ENCODE results near the gene THOP1.

Gene THOP1

DNA sequence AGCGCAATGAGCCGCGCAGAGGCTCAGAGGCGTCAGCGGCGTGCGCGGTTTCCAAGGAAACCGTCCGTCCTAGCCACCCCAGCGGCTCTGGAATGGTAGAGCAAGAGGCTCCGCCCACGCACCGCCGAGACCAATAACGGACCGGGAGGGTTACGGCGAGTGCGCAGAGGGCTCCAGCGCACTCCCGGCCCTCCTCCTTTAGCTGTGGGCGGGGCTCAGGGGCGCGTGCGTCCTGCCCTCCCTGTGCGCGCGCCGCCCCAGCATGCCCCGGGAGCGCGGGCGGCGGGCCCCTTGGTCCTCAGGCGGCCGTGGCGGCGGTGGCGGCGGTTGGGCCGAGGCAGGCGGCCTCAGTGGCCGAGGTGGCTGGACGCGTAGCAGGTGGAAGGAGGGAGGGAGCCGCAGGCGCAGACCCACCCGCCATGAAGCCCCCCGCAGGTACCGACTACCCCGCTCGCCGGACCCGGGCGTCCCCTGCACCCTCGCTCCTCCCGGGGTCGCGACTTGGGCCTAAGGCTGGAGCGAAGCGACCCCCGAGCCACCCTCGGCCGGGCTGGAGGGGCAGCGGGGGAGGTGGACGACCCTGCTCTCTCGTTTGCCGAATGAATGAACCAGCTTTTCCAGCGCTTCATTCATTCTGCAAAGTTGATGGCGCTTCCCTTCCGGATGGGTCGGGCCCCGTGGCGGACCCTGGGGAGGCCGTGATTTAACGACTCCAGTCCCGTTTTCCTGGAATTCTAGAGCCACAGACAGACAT, at the start of gene THOP1:
TSS of gene THOP1 (plus strand) at position 260 of the 754 bp plus-strand sequence. CDS start at position 420, 160 bp downstream.
- Mint-ChIP-seq H3K27ac (peak within 1 kb of the TSS; percentile 82), H3K36me3 (ENCODE audit: low read depth) (peaks cover 11% of the 10 kb centered on the region), H3K4me1 (ENCODE audit: low read depth) (peaks cover 40% of the 10 kb centered on the region), H3K9me3 (no peaks in the 10 kb centered on the region), H3K27me3 (ENCODE audit: low read depth) (no peaks in the 10 kb centered on the region), H3K4me3 (peak within 1 kb of the TSS; percentile 97)
- DNase-seq (ENCODE audit: low spot score) = peak; percentile 99

DNA sequence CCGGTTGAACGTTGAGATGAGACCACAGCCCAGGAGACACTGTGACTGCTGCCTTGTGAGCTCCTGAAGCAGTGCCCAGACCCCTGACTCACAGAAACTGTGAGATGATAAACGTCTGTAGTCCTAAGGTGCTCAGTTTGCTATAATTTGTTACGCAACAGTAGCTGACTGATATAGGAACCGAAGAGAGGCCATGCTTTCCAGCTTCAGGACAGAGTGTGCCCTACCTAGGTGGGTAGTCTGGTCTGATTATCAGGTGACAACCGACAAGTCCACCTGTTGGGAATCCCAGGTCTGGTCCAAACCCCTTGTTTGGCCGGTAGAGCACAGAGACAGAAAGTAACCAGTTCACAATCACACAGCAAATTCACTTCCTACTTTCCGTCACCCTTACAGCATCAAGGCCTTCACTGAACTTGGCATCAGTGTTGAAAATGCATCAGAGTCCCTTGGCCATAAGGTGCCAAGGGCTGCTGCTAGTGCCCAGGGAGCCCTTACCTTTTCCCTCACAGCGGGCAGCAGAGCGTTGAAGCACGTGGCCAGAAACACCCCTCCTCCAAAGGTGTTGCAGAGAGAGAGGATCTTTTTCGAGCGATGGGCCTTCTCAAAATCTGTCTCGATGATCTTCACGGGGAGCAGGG, 48.6 kb upstream of the THOP1 start:
- Mint-ChIP-seq H3K27ac (no peak overlapping the region), H3K36me3 (ENCODE audit: low read depth) (peaks cover 30% of the 10 kb centered on the region), H3K4me1 (ENCODE audit: low read depth) (peaks cover 12% of the 10 kb centered on the region), H3K27me3 (ENCODE audit: low read depth) (peaks cover 2% of the 10 kb centered on the region), H3K9me3 (no peaks in the 10 kb centered on the region), H3K4me3 (peak overlapping the region; percentile 21)
- no peak for DNase-seq (ENCODE audit: low spot score)

DNA sequence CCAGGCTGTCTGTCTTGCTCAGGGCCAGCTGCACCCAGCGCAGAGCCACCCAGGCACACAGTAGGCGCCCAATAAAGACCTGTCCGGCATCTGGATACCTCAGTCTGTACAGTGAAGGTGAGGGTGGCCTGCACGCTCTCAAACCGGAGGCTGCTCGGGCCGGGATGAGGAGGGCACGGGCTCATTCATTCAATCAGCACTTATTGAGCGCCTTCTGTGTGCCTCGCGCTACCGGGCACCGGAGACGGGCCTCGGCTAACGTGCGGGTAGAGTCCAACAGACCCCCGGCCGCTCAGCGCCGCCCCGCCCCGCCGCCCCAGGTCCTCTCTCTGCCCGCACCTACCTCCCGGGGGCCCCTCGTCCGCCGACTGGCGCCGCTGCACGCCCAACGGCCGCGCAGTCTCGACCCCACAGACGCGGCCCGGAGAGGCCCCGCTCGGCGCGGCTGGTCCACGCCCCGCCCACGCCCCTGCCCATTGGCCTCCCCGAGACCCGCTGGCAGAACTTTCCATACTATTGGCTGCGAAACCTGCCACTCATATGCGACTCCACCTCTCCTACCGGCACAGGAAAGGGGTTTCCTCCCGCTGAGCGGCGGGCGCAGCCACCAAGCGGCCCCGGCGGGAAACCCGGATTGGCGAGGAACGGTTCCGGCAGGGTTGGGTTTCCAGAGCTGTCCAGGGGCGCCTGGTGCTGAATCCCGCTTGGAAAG, 45.5 kb upstream of the THOP1 start, which contains the start of gene SLC39A3:
TSS of gene SLC39A3 (minus strand) at position 416 of the 712 bp plus-strand sequence. CDS start 2,760 bp downstream, outside the sequence.
- H3K9me3 Mint-ChIP-seq = no peaks in the 10 kb centered on the region
- DNase-seq (ENCODE audit: low spot score) = peak; percentile 97
- peak within 1 kb of the TSS; percentile 93 for H3K4me3 Mint-ChIP-seq
- H3K27me3 Mint-ChIP-seq (ENCODE audit: low read depth) = peaks cover 12% of the 10 kb centered on the region
- H3K27ac Mint-ChIP-seq = peak within 1 kb of the TSS; percentile 83
- peaks cover 12% of the 10 kb centered on the region for H3K4me1 Mint-ChIP-seq (ENCODE audit: low read depth)
- H3K36me3 Mint-ChIP-seq (ENCODE audit: low read depth) = peaks cover 20% of the 10 kb centered on the region

DNA sequence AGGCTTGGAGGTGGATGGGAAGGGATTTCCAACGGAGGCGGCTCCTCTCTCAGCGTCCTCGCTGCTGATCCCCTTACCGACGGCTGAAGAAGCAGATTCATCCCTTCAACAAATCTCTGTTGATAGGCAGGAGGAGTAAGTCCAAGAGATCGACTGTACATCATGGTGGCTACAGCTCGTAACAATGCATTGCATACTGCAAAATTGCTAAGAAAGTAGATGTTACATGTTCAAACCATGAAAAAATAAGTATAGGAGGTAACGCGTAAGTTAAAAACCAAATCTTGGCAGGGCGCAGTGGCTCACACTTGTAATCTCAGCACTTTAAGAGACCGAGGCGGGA, 45.0 kb upstream of the THOP1 start:
- no peak overlapping the region for H3K27ac Mint-ChIP-seq

DNA sequence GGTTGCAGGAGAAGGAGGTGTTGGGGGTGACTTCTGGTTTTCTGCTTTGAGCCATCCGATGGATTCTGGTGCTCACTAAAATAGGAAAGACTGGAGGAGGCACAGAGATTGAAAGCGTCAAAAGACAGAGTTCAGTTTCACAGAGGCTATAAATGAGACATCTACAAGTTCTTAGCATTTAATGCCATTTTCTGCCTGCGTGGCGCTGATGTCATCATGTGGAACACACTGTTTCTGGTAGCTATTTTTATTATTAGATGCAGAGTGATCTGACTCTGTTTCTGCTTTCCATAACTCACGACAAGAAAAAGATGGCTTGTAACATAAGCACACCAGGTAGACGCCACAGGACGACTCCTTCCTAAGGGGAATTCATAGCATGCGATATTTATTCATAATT, 42.2 kb upstream of the THOP1 start:
- H3K9me3 Mint-ChIP-seq = no peaks in the 10 kb centered on the region
- no peak overlapping the region for H3K4me3 Mint-ChIP-seq
- peaks cover 15% of the 10 kb centered on the region for H3K27me3 Mint-ChIP-seq (ENCODE audit: low read depth)
- H3K36me3 Mint-ChIP-seq (ENCODE audit: low read depth) = peaks cover 1% of the 10 kb centered on the region
- DNase-seq (ENCODE audit: low spot score) = no peak
- peaks cover 12% of the 10 kb centered on the region for H3K4me1 Mint-ChIP-seq (ENCODE audit: low read depth)
- H3K27ac Mint-ChIP-seq = no peak overlapping the region

More for the DNA sequence above, 45.0 kb upstream of the THOP1 start:
- Mint-ChIP-seq H3K9me3 (no peaks in the 10 kb centered on the region), H3K36me3 (ENCODE audit: low read depth) (peaks cover 18% of the 10 kb centered on the region), H3K4me3 (peak overlapping the region; percentile 64), H3K4me1 (ENCODE audit: low read depth) (peaks cover 12% of the 10 kb centered on the region), H3K27me3 (ENCODE audit: low read depth) (peaks cover 12% of the 10 kb centered on the region)
- DNase-seq (ENCODE audit: low spot score) = no peak

DNA sequence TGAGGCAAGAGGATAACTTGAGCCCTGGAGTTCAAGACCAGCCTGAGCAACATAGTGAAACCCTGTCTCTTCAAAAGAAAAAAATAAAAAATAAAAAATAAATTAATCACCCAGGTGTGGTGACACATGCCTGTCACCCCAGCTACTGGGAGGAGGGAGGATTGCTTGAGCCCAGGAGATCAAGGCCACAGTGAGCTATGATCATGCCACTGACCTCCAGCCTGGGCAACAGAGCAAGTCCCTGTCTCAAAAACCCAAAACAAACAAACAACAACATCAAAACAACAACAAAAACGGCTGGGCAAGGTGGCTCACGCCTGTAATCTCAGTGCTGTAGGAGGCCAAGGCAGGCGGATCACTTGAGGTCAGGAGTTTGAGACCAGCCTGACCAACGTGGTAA, 41.2 kb upstream of the THOP1 start:
- Mint-ChIP-seq H3K9me3 (no peaks in the 10 kb centered on the region), H3K27me3 (ENCODE audit: low read depth) (peaks cover 15% of the 10 kb centered on the region), H3K4me3 (no peak overlapping the region), H3K4me1 (ENCODE audit: low read depth) (peaks cover 6% of the 10 kb centered on the region), H3K36me3 (ENCODE audit: low read depth) (no peaks in the 10 kb centered on the region), H3K27ac (no peak overlapping the region)
- no peak for DNase-seq (ENCODE audit: low spot score)

DNA sequence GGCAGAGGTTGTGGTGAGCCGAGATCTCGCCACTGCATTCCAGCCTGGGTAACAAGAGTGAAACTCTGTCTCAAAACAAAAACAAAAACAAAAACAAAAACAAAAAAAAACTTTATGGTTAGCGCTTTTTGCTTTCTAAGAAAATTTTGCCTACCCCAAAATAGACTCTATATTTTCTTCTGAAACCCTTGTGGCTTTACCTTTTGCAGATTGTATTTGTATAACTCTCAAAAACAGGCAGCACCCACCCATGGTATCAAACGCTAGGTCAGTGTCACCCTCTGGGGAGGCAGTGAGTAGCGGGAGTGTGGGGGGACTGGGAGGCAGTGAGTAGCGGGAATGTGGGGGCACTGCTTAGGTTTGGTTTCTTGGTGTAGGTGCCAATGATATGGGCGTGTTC, 38.0 kb upstream of the THOP1 start:
- Mint-ChIP-seq H3K27ac (no peak overlapping the region), H3K4me1 (ENCODE audit: low read depth) (no peaks in the 10 kb centered on the region), H3K9me3 (no peaks in the 10 kb centered on the region), H3K27me3 (ENCODE audit: low read depth) (peaks cover 13% of the 10 kb centered on the region), H3K4me3 (no peak overlapping the region), H3K36me3 (ENCODE audit: low read depth) (no peaks in the 10 kb centered on the region)
- no peak for DNase-seq (ENCODE audit: low spot score)

DNA sequence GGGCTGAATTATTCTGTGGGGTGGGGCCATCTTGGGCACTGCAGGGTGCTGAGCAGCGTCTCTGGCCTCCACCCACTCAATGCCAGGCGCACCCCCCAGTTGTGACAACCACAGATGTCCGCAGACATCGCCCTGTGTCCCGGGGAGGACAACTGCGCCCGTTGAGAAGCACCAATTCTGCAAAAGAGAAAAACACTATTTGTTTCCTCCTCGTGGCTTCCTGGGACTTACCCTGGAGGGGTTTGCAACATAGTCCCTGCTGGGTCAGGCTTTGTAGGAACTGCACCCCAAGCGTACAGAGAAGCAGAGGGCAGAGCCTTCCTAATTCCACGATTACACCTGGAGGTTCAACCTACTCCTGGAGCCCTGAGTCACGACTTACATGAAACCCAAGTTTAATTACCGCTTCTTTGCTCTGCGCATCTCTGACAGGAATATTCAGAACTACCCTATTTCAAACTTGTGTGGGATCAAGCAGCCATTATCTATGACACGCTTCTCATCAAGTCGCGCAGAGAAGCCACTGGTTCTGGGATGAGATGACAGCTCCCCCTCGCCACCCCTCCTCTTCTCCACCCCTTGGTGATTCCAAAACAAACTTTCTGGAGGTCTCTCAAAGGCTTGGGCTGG, 34.4 kb upstream of the THOP1 start:
- Mint-ChIP-seq H3K4me1 (ENCODE audit: low read depth) (no peaks in the 10 kb centered on the region), H3K9me3 (no peaks in the 10 kb centered on the region), H3K36me3 (ENCODE audit: low read depth) (peaks cover 3% of the 10 kb centered on the region), H3K27me3 (ENCODE audit: low read depth) (no peaks in the 10 kb centered on the region), H3K4me3 (no peak overlapping the region), H3K27ac (no peak overlapping the region)
- DNase-seq (ENCODE audit: low spot score) = no peak

DNA sequence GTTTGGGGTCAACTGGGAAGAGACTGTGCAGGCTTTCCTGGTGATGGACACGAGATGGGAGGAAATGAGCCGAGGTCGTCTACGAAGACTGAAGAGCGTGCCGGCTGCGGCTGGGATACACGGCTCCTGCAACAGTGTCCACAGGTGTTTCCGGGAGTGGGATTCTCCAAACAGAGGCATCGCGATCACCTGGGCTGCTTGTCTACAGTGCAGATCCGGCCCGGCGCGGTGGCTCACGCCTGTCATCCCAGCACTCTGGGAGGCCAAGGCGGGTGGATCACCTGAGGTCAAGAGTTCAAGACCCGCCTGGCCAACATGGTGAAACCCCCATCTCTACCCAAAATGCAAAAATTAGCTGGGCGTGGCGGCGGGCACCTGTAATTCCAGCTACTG, 33.9 kb upstream of the THOP1 start:
- H3K4me3 Mint-ChIP-seq = no peak overlapping the region
- no peak overlapping the region for H3K27ac Mint-ChIP-seq
- H3K27me3 Mint-ChIP-seq (ENCODE audit: low read depth) = no peaks in the 10 kb centered on the region
- DNase-seq (ENCODE audit: low spot score) = no peak
- no peaks in the 10 kb centered on the region for H3K4me1 Mint-ChIP-seq (ENCODE audit: low read depth)
- H3K36me3 Mint-ChIP-seq (ENCODE audit: low read depth) = peaks cover 3% of the 10 kb centered on the region
- H3K9me3 Mint-ChIP-seq = no peaks in the 10 kb centered on the region

DNA sequence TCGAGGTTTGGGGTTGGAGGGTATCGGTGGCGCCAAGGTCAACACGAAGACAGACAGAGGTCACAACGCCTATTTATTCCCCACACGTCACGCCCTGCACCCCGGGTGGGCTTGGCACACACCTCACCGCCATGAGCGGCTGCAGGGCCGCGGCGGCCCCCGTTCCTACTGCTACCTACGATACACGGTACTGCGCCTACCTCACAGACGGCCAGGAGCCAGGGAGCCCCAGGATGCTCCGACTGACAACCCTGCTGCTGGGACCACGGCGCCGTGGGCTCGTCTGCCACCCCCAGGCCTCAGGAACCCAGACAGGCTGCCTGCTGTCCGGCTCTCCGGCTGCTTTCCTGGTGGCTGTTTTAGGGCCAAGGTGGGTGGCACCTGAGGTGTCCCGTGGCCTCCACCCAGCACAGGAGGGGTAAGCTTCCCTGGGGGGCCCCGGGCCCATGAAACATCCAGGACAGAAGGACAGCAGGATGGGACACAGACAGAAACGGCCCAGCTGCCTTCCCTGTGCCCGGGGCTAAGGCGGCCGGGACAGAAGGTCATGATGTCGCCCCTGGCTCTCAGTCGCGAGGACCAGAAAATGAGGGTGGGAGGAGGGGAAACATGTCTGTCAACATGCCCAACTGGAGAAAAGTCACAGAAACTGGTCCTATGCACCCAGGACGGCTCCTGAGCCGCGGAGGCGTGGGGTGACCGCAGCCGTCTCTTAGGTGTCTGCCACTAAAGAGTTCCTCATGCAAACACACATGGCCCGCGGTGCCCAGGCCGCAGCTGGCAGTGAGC, 30.4 kb upstream of the THOP1 start:
- DNase-seq (ENCODE audit: low spot score) = no peak
- no peaks in the 10 kb centered on the region for H3K4me1 Mint-ChIP-seq (ENCODE audit: low read depth)
- H3K36me3 Mint-ChIP-seq (ENCODE audit: low read depth) = peaks cover 13% of the 10 kb centered on the region
- no peak overlapping the region for H3K4me3 Mint-ChIP-seq
- H3K27me3 Mint-ChIP-seq (ENCODE audit: low read depth) = no peaks in the 10 kb centered on the region
- H3K27ac Mint-ChIP-seq = no peak overlapping the region
- no peaks in the 10 kb centered on the region for H3K9me3 Mint-ChIP-seq

DNA sequence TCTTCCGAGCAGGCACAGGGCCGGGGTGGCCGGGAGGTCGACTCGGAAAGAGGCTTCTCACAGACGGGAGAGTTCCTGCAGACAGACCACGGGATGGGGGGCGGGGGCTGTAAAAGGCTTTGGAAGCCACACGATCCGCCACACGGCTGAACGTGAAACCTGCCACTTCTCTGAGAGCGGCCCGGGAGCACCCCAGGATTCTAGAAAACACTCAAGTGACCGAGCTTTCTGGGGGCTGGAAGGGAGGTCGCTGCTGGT, 29.9 kb upstream of the THOP1 start:
- Mint-ChIP-seq H3K4me1 (ENCODE audit: low read depth) (no peaks in the 10 kb centered on the region), H3K9me3 (no peaks in the 10 kb centered on the region), H3K27ac (no peak overlapping the region), H3K4me3 (no peak overlapping the region), H3K27me3 (ENCODE audit: low read depth) (no peaks in the 10 kb centered on the region), H3K36me3 (ENCODE audit: low read depth) (peaks cover 16% of the 10 kb centered on the region)
- no peak for DNase-seq (ENCODE audit: low spot score)

DNA sequence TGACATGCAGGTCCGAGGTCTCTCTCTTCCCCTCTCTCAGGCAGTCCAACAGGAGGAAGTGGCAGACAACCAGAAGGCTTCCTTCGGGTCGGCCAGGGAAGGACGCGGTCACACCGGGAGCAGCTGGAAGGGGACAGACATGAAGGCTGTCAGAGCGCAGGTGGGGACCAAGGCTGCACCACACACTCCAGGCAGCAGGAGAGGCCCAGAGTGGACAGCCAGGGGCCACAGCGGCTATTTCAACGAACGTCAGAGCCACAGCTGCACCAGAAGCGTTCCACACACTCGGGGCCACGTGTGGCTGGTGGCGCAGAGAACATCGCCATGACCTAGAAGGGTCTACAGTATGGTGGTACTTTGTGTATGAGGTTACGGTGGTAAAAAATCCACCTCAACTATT, 29.5 kb upstream of the THOP1 start:
- Mint-ChIP-seq H3K9me3 (no peaks in the 10 kb centered on the region), H3K27ac (no peak overlapping the region), H3K36me3 (ENCODE audit: low read depth) (peaks cover 17% of the 10 kb centered on the region), H3K4me1 (ENCODE audit: low read depth) (no peaks in the 10 kb centered on the region), H3K27me3 (ENCODE audit: low read depth) (no peaks in the 10 kb centered on the region), H3K4me3 (no peak overlapping the region)
- DNase-seq (ENCODE audit: low spot score) = no peak

DNA sequence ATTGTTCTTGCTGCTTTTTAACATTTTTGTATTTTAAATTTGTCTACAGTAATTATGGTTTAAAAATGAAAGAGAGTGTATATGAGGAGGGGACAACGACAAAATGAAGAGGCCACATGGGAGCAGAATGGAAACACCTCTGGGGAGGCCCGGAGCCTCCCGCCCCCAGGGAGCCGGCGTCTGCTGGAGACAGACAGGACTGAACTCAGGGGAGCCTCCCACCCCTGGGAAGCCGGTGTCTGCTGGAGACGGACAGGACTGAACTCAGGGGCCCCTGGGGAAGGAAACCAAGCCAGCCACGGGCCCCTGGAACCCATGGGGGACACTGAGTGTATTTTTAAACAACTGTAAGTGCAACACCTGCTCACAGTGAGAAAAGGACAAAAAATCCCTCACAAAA, 28.8 kb upstream of the THOP1 start:
- DNase-seq (ENCODE audit: low spot score) = no peak
- H3K27me3 Mint-ChIP-seq (ENCODE audit: low read depth) = no peaks in the 10 kb centered on the region
- H3K36me3 Mint-ChIP-seq (ENCODE audit: low read depth) = peaks cover 19% of the 10 kb centered on the region
- no peaks in the 10 kb centered on the region for H3K4me1 Mint-ChIP-seq (ENCODE audit: low read depth)
- no peak overlapping the region for H3K4me3 Mint-ChIP-seq
- H3K9me3 Mint-ChIP-seq = no peaks in the 10 kb centered on the region
- H3K27ac Mint-ChIP-seq = no peak overlapping the region

Measured in T-helper 2 cell treated with Interferon-gamma antibody and Interleukin-4, amounts not matched to agents 5 μg/mL and 100 μg/mL, for 36 hours (primary cell).